HepG2 (cell line): Measurements from ENCODE around the gene RASSF10. TPM values are rescaled to one million over a fixed set of nuclear protein-coding genes. Genes with fewer than 3 reads are reported as not detected.

Experiments used
- ATAC-seq: fragments of 200-7000 bp; cut with Tn5 transposase; 3 replicates; pipeline ENCODE4 v1.9.1; 2020; ENCODE audit warnings: mild to moderate bottlenecking, moderate library complexity
- BruUV-seq: library from RNA; stranded (reverse); fragments of 400-500 nt; replicated peaks from 2 replicates; lab custom pipeline; 2021; lab: Mats Ljungman, UMichigan
- CTCF ChIA-PET: fragments of 300-600 bp; formaldehyde crosslinking; extraction: SDS; loops from one replicate; lab custom pipeline; 2021; ENCODE audit warnings: low total read pairs, inconsistent platforms, low intra/inter-chr PET ratio; lab: Yijun Ruan, JAX
- POLR2A ChIA-PET: fragments of 350-600 bp; sonication (Branson Sonifier 250); formaldehyde crosslinking; loops from one replicate; lab custom pipeline; 2020; ENCODE audit warnings: antibody characterized with exemption, inconsistent platforms; lab: Yijun Ruan, JAX
- DNase-seq: peaks from one replicate; pipeline ENCODE4 v3.0.0-alpha.2; 2015; ENCODE audit warnings: low spot score
- FAIRE-seq: peaks from 3 replicates; lab custom pipeline; 2011; peaks lifted over from hg19 to GRCh38; lab: Jason Lieb, UNC
- H2AFZ ChIP-seq: one replicate; pipeline ENCODE4 v1.6.1; 2011; ENCODE audit warnings: low read length, inconsistent platforms
- H3K27ac ChIP-seq: fragments of 300-600 bp; 3 replicates; pipeline ENCODE4 v1.8.0; 2011; ENCODE audit warnings: mixed run types, mild to moderate bottlenecking, mixed read lengths, low read length, inconsistent platforms; ENCODE audit not compliant: insufficient read depth; ENCODE audit errors: extremely low read length
- H3K27me3 ChIP-seq, 2 experiments: fragments of 200-600 bp in 1 of 2; 2 replicates in 1 of 2; 3 replicates in 1 of 2; pipeline versions ENCODE4 v1.6.0 to v1.8.0; 2011; ENCODE audit warnings: low read length in 2 of 2, mild to moderate bottlenecking in 2 of 2, moderate library complexity in 2 of 2, inconsistent platforms in 1 of 2; ENCODE audit not compliant: insufficient read depth in 2 of 2, control insufficient read depth in 1 of 2
- H3K36me3 ChIP-seq, 2 experiments: fragments of 200-600 bp in 1 of 2; replicated peaks in 1 of 2; 2 replicates in 1 of 2; 3 replicates in 1 of 2; pipeline versions ENCODE4 v1.5.1 to v1.8.0; 2011; ENCODE audit warnings: low read length in 2 of 2, inconsistent platforms in 1 of 2; ENCODE audit not compliant: insufficient read depth in 2 of 2, control insufficient read depth in 1 of 2
- H3K4me1 ChIP-seq: 2 replicates; pipeline ENCODE4 v1.5.1; 2012; ENCODE audit warnings: low read length, inconsistent platforms; ENCODE audit not compliant: insufficient read depth
- H3K4me2 ChIP-seq: 2 replicates; pipeline ENCODE4 v1.6.0; 2011; ENCODE audit warnings: low read depth, low read length, inconsistent platforms
- H3K4me3 ChIP-seq, 3 experiments: fragments of 200-600 bp in 1 of 3; sonication (generic), shearing (Covaris generic) in 1 of 3; replicated peaks in 1 of 3; 2 replicates each; pipeline ENCODE4 v1.5.1; 2011 to 2016; ENCODE audit warnings: low read length in 3 of 3, inconsistent platforms in 2 of 3, low read depth in 2 of 3, mild to moderate bottlenecking in 2 of 3, control low read depth in 1 of 3, mixed read lengths in 1 of 3; ENCODE audit not compliant: insufficient read depth in 1 of 3
- H3K79me2 ChIP-seq: one replicate; pipeline ENCODE4 v1.6.1; 2011; ENCODE audit warnings: low read length, inconsistent platforms; ENCODE audit not compliant: insufficient read depth
- H3K9ac ChIP-seq: 2 replicates; pipeline ENCODE4 v1.6.0; 2011; ENCODE audit warnings: mild to moderate bottlenecking, low read depth, low read length, inconsistent platforms; ENCODE audit not compliant: insufficient read depth
- H3K9me3 ChIP-seq: 2 replicates; pipeline ENCODE4 v1.5.1; 2012; ENCODE audit warnings: mild to moderate bottlenecking, low read length
- H4K20me1 ChIP-seq: 2 replicates; pipeline ENCODE4 v1.6.0; 2011; ENCODE audit warnings: inconsistent platforms, mild to moderate bottlenecking, low read length, moderate library complexity; ENCODE audit not compliant: insufficient read depth
- ARNT2 ChIP-seq: sonication (generic); formaldehyde crosslinking; IDR thresholded peaks from 2 replicates; pipeline ENCODE4 v1.8.0; 2022; ENCODE audit warnings: mild to moderate bottlenecking, low read depth, missing genetic modification reagents, moderate library complexity
- HNRNPL ChIP-seq: fragments of 200-400 bp; formaldehyde crosslinking; IDR thresholded peaks from 2 replicates; pipeline ENCODE4 v1.6.1; 2017; ENCODE audit warnings: mild to moderate bottlenecking, low read depth, low read length
- NFIC ChIP-seq: IDR thresholded peaks from 2 replicates; pipeline ENCODE4 v1.6.1; 2012; ENCODE audit warnings: mild to moderate bottlenecking, low read length, inconsistent platforms
- ZBTB3 ChIP-seq: sonication (generic); formaldehyde crosslinking; IDR thresholded peaks from 2 replicates; pipeline ENCODE4 v1.4.0; 2020; ENCODE audit warnings: low read depth, mild to moderate bottlenecking, moderate library complexity, missing genetic modification reagents, borderline replicate concordance
- ZFP82 ChIP-seq: sonication (generic); formaldehyde crosslinking; IDR thresholded peaks from 2 replicates; pipeline ENCODE4 v1.5.1; 2020; ENCODE audit warnings: mild to moderate bottlenecking, missing genetic modification reagents, borderline replicate concordance
- ZNF232 ChIP-seq: sonication (generic); formaldehyde crosslinking; IDR thresholded peaks from 2 replicates; pipeline ENCODE4 v1.4.0; 2020; ENCODE audit warnings: missing genetic modification reagents, borderline replicate concordance
- ZNF510 ChIP-seq: sonication (generic); formaldehyde crosslinking; IDR thresholded peaks from 2 replicates; pipeline ENCODE4 v1.4.0; 2020; ENCODE audit warnings: low read depth, mild to moderate bottlenecking, missing genetic modification reagents
- ZNF672 ChIP-seq: sonication (generic); formaldehyde crosslinking; IDR thresholded peaks from 2 replicates; pipeline ENCODE4 v1.8.1; 2022; ENCODE audit warnings: missing genetic modification reagents
- ZSCAN20 ChIP-seq: sonication (generic); formaldehyde crosslinking; IDR thresholded peaks from 2 replicates; pipeline ENCODE4 v1.4.0; 2020; ENCODE audit warnings: missing genetic modification reagents, mild to moderate bottlenecking, borderline replicate concordance
- WGBS: methylation state at CpG from one replicate; pipeline ENCODE4 v1.1.6; 2017; ENCODE audit warnings: low lambda C conversion rate; 5-methylcytosine and 5-hydroxymethylcytosine counted together
- in situ Hi-C: cut with HindIII; loops from 2 replicates; pipeline ENCODE4 v1.10.0; 2017; ENCODE audit warnings: low pct_unique_long_range_greater_than_20kb; ENCODE audit not compliant: extremely low pct_ligation_motif_present
- intact Hi-C: fragments of 100-400 bp; cut with micrococcal nuclease; formaldehyde crosslinking; loops from one replicate; pipeline ENCODE4 v1.10.0; 2022; ENCODE audit not compliant: unreplicated experiment
- polyA plus RNA-seq, 8 experiments: library from polyadenylated mRNA; depleted of rRNA in 3 of 8; stranded (reverse) in 7 of 8; unstranded in 1 of 8; fragments of >200 nt; fragmentation: Illumina TruSeq in 4 of 8; extraction: Trizol in 4 of 8; gene quantifications; 2 replicates each; pipeline versions ENCODE4 v1.2.1 to v1.2.3, GENCODE V29; 2011 to 2016; ENCODE audit warnings: low read depth in 4 of 8, missing spikeins in 1 of 8, mixed read lengths in 1 of 8; ENCODE audit not compliant: insufficient read depth in 1 of 8
- total RNA-seq, 5 experiments: library from RNA; depleted of rRNA; stranded (reverse); fragments of >200 nt; fragmentation: Illumina TruSeq; extraction: Trizol; gene quantifications; 2 replicates each; pipeline ENCODE4 v1.2.3, GENCODE V29; 2016; ENCODE audit warnings: low read depth in 1 of 5
- TF ChIP-seq, protein P1 (sequence below): sonication (generic); IDR thresholded peaks from 2 replicates; pipeline ENCODE4 v1.6.1; 2016; ENCODE audit warnings: low read depth, borderline replicate concordance
- TF ChIP-seq, protein P2 (sequence below): sonication (generic); formaldehyde crosslinking; IDR thresholded peaks from 2 replicates; pipeline ENCODE4 v1.5.1; 2020; ENCODE audit warnings: mild to moderate bottlenecking, missing genetic modification reagents
- TF ChIP-seq, protein P3 (sequence below): sonication (generic); formaldehyde crosslinking; IDR thresholded peaks from 2 replicates; pipeline ENCODE4 v1.5.0; 2020; ENCODE audit warnings: missing genetic modification reagents

RASSF10 gene
- total and polyA plus RNA-seq, 2 of the 13 experiments (the other 11 are each of a cell fraction or from before 2014, with no cell fraction given) = not detected

DNA sequence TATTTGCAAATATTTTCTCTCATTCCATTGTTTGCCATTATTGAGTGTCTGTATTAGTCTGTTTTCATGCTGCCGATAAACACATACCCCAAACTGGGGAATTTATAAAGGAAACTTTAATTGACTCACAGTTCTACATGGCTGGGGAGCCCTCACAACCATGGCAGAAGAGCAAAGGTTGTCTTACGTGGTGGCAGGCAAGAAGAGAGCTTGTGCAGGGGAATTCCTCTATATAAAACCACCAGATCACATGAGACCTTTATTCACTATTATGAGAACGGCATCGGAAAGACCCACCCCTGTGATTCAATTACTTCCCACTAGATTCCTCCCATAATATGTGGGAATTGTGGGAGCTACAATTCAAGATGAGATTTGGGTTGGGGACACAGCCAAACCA, 10.2 kb downstream of the RASSF10 start:
- intact Hi-C loops (no loop called here), in situ Hi-C loops (no loop called here)
- Histone ChIP-seq H3K4me3 (no peak overlapping the region), H3K36me3 (no peaks in the 10 kb centered on the region), H4K20me1 (no peaks in the 10 kb centered on the region), H3K27me3 (no peaks in the 10 kb centered on the region; a peak in 1 of 5 replicates), H2AFZ (no peak overlapping the region), H3K9ac (no peak overlapping the region), H3K4me2 (no peak overlapping the region), H3K27ac (no peak overlapping the region), H3K79me2 (no peaks in the 10 kb centered on the region), H3K4me1 (0 out of 2 replicates have a peak, but pooled peaks cover 6% of the 10 kb centered on the region), H3K9me3 (no peaks in the 10 kb centered on the region)
- DNase-seq (no peak), ATAC-seq (no peak), FAIRE-seq (no peak)
- ChIA-PET POLR2A (no interaction called here), CTCF (no interaction called here)
- no TSS peak for BruUV-seq
- 75% methylated on average over 4 of the region's 4 CpGs for WGBS
- TF ChIP-seq ZSCAN20 (CRISPR knock-in tag) = no peak
- no peak for TF ChIP-seq ZNF672 (CRISPR knock-in tag)
- TF ChIP-seq, protein P1, sequence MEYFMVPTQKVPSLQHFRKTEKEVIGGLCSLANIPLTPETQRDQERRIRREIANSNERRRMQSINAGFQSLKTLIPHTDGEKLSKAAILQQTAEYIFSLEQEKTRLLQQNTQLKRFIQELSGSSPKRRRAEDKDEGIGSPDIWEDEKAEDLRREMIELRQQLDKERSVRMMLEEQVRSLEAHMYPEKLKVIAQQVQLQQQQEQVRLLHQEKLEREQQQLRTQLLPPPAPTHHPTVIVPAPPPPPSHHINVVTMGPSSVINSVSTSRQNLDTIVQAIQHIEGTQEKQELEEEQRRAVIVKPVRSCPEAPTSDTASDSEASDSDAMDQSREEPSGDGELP = no peak
- TF ChIP-seq HNRNPL = no peak
- no peak for TF ChIP-seq ZNF510 (CRISPR knock-in tag)
- no peak for TF ChIP-seq ZBTB3
- no peak for TF ChIP-seq ZFP82
- no peak for TF ChIP-seq ZNF232
- TF ChIP-seq, protein P2, sequence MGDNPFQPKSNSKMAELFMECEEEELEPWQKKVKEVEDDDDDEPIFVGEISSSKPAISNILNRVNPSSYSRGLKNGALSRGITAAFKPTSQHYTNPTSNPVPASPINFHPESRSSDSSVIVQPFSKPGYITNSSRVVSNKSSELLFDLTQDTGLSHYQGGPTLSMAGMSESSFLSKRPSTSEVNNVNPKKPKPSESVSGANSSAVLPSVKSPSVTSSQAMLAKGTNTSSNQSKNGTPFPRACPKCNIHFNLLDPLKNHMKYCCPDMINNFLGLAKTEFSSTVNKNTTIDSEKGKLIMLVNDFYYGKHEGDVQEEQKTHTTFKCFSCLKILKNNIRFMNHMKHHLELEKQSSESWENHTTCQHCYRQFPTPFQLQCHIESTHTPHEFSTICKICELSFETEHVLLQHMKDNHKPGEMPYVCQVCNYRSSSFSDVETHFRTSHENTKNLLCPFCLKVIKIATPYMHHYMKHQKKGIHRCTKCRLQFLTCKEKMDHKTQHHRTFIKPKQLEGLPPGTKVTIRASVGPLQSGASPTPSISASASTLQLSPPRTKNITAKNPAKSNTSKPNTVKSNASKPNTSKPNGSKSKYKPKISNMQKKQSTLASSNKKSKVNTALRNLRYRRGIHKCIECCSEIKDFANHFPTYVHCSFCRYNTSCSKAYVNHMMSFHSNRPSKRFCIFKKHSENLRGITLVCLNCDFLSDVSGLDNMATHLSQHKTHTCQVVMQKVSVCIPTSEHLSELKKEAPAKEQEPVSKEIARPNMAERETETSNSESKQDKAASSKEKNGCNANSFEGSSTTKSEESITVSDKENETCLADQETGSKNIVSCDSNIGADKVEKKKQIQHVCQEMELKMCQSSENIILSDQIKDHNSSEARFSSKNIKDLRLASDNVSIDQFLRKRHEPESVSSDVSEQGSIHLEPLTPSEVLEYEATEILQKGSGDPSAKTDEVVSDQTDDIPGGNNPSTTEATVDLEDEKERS (CRISPR knock-in tag) = no peak
- TF ChIP-seq NFIC = no peak
- TF ChIP-seq ARNT2 (CRISPR knock-in tag) = no peak
- TF ChIP-seq, protein P3, sequence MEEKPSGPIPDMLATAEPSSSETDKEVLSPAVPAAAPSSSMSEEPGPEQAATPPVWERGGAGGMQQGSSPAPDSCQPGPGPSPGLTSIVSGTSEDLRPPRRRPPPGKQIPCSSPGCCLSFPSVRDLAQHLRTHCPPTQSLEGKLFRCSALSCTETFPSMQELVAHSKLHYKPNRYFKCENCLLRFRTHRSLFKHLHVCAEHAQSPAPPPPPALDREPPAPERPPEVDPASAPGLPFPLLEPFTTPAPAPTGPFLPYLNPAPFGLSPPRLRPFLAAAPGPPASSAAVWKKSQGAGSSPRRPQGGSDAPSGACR (CRISPR knock-in tag) = no peak
